GM10847 (cell line): ENCODE results near the gene PDGFB.

ENCODE experiments used
- POLR2A ChIP-seq: IDR thresholded peaks from 2 replicates; pipeline ENCODE4 v1.6.1; 2011; ENCODE audit not compliant: insufficient read length; ENCODE audit errors: extremely low read depth

Gene PDGFB

DNA sequence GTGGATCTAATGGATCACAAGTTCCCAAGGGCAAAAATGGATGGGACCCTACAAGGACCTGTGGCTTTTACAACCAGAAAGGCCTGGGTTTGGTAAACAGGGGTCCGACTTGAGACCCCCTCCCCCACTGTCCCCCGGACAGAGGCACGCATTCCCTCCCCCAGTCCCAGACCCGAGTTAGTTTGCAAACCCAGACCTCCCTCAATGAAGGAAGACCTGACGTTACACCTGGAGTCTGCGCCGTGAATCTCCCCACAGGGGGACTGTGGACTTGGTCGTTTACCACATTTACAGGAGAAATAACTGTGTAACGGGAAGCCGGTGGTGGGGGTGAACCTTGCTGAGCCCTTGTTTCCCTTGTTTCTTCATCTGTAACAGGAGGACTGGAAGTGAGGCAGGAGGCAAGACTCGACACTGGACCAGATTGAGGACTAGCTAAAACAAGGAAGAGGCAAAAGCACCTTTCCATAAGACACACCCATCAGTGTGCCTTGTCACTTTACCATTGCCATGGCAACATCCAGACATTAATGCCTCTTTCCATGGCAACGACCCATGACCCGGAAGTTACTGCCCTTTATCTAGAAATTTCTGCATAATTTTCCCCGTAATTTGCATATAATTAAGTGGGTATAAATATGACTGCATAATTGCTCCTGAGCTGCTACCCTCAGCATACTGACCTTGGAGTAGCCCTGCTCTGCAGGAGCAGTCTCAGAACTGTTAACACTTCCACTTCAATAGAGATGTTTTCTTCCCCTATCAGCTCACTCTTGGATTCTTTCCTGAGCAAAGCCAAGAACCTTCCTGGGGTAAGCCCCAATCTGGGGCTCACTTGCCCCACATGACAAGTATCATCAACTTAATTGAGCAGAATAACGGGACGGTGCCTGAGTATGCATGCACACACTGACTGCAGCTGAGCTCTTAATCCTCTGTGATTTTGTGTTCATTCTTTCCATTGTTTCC lies 25.4 kb downstream of the PDGFB start:
- no peak for TF ChIP-seq POLR2A

DNA sequence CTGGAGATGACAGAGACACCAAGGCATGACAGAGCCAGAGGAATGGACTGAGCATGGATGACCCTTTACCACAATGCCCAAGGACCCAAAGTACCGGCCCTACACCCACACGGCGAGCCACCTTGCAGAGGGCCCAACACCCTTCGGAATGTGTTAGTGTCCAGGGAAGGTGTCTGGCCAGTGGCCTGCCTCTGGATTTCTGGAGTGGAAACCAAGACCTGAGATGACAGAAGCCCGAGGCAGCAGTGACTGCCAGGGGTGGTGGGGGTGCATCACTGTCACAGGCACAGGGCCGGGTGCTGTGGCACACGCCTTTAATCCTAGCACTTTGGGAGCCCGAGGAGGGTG lies 28.7 kb downstream of the PDGFB start:
- TF ChIP-seq POLR2A, result no peak

DNA sequence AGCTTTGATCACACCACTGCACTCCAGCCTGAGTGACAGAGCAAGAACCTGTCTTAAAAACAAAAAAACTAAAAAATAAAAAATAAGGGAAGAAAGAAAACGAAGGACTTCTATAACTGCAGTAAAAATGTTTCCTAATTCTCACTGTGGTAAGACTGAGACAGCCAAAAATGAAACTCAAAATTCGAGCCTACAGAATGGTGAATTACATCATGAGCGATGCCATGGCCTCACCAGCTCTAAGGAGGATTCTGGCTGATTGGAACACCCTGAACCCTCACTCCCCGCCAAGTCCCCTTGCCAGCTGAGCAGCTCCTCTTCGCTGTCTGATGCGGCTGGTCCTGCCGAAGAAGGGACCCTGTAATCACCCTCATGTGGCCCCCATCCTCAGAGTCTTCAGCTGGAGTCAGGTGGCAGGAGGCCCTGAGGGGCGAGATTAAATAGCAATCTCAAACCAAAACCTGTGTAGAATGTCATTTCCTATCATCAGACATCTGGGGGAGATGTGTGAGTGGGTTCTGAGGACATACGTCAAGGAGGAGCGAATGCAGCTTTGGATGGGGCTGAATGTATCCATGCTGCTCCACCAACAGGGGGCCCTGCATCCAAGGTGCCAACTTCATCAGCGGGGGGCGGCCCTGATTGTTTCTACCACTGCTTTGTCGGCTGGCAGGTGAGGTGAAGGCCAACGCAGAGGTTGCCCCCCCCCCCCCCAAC lies 29.2 kb downstream of the PDGFB start:
- no peak for TF ChIP-seq POLR2A

DNA sequence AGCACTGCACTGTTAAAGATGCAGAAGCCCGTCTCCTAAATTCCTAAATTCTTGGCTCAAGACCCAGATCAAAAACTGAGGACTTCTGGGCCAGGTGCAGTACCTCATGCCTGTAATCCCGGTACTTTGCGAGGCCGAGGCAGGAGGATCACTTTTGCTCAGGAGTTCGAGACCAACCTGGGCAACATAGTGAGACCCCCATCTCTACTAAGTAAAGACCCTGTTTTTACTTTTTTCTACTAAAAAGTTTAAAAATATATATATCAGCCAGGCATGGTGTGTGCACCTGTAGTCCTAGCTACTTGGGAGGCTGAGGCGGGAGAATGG lies 29.7 kb downstream of the PDGFB start:
- TF ChIP-seq POLR2A, result no peak

DNA sequence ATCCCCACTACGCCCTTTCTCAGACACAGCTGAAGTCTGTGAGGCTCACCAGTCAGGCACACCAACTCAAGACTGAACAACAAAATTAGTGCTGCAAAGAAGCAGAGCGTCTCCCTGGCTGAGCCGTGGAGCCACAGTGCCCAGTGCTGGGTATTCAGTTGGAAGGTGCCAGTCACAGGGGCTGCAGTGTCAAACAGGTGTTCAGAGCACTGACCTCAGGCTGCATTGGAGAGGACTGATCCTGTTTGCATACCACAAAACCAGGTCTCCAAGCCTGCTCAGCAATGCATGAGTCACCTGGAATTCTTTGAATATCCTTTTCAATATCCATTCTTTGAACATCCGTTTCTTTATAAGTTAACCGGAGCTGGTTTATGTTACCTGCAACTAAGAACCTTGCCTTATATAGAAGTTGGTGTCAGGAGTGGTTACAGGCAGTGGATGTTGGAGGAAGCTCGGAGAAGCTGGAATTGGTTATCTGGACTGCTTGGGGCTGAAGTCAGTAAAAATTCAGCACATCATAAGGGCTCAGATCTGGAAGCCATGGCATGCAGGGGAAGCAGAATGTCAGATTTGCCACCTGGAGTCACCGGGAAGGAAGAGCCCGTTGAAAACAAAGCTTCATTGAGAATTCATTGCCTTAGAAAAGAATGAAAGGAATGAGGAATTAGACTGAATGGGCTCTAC lies 30.3 kb downstream of the PDGFB start:
- no peak for TF ChIP-seq POLR2A

DNA sequence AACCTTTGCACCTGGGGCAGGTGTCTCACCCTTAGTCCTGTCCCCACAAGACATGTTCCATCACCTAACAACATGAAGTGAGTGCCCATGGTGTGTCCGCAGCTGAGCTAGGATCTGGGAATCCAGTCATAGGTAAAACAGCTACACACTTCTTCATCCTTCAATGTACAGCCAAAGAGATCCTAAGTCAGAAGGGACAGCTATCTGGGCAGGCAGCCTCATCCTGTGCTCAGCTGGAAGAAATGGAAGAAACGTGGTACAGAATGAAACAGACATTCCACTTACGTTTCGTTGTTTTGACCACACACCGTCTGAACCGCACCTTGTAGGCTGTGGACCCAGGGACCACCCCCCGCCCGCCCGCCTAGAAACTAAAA lies 30.8 kb downstream of the PDGFB start:
- TF ChIP-seq POLR2A, result no peak

DNA sequence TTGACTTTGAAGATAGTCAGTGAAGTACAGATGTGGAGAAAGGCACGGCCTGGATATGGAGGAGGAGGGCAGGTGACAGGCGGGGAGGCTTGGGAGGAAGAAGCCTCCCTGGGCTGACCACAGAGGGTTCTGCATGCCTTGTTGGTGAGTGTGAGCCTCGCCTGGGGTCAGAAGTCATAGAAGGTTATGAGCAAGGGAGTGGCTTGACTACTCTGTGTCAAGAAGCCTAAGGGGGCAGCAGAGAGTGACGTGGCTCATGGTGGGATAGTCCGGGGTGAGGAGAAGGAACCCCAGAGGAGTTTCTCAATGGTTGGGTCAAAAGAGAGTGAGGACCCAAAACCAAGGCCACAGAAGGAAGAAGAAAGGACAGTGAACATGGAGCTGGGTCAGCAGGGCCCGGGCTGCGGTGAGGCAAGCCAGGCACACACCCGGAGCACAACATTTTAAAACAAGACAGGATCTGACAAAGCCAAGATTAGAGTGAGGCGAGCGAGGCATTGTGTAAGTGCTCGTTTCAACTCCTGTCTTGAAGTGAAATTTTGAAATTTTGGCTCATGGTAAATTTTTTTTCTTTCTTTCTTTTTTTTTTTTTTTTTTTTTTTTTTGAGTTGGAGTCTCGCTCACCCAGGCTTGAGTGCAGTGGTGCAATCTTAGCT lies 31.9 kb downstream of the PDGFB start:
- no peak for TF ChIP-seq POLR2A

DNA sequence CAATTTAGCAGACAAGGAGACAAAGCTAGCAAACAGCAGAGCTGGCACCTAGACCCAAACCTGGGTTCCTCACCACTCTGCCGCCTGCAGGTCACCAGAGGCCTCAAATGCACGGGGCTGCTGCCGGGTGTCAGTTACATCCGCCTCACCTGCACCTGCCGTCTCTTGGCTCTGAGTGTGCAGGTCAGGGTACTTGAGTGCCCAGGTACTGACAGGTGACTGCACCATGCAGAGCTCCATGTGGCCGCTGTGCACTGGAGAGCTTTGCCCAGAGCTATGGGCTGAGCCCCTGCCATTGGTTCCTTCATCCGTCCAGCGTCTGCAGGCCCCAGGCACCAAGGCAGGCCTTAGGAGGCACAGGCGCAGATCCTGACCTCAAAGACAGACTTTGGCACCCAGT lies 35.0 kb downstream of the PDGFB start:
- TF ChIP-seq POLR2A, result no peak

DNA sequence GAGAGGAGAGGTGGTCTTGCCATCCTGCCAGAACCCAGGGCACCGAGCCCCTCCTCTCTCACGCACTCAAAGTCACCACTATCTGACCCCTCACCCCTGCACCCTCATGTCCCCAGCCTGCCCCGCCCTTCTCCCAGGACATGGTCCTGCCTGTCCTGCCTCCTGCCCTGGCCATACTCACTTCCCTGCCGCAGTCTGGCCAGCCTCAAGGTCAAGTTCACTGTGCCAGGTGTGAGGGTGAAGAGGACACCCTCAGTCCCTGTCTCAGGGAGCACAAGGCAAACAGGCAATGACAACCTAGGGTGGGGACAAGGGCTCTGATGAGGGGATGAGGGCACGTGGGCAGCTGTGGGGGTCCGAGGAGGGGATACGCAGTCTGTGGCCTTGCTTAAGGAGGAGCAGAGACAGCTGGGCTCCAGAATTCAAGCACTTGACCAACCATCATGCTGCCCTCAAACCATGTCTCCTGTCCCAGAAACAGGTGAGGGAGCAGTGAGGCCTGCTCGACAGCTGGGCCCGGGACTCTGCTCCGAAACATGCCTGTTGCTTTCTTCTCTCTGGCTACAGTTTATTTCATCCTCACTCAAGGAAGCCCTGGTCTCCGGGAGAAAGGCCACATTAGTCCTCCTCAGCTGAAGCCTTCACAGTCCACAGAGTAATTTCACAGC lies 36.6 kb downstream of the PDGFB start:
- TF ChIP-seq POLR2A, result no peak

DNA sequence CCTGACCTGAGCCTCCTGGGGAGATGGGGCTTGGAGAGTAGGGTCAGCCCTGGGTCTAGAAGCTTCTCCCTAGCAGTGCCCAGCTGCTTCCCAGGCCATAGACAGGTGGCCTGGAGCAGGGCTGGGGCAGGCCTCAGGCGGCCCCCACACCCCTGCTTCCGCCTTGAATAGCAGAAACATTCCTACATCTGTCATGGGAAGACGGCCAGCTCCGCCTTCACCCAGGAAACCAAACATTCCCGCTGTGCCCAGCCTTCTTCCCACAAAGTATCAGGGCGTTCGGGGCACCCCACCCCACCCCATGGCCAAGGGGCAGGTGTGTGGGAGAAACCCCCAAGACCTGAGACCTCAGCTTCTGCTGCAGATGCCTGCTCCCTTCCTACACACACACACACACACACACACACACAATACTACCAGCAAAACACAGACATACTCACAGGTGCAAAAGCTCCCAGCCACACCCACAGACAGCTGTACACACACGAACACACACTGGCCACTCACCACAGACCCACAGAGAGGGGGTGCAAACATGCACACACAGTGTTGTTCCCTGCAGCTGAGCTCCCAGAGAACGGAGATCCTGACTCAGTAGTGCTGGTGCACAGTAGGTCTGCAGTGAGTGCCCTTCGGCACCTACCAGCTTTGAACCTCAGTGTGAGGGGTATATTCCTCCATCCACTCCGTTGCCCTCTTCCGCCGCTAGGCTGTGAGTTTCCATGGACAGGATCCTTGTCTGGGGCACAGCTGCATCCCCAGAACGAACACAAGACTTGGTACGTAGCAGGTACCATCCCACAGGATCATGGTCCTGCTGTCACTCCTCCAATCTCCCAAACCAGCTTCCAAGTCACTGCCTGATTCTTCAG lies 37.4 kb downstream of the PDGFB start:
- no peak for TF ChIP-seq POLR2A

DNA sequence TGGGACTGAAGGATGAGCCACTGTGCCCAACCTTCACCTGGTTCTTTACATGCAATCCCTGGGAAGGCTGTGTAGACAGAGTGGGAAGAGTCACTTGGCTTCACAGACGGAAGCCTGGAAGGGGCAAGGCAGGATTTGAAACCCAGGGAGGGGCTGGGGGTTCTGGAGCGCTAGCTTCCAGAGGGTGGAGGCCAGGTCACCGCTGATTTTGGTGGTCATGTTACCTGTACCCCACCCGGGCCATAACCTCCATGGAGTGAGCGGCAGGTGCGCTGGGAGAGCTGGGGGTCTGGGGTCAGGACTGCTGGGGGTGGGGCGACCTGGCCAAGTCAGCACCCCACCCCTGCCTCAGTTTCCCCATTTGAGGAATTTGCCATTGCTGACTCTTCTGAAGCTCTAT lies 38.3 kb downstream of the PDGFB start:
- no peak for TF ChIP-seq POLR2A

DNA sequence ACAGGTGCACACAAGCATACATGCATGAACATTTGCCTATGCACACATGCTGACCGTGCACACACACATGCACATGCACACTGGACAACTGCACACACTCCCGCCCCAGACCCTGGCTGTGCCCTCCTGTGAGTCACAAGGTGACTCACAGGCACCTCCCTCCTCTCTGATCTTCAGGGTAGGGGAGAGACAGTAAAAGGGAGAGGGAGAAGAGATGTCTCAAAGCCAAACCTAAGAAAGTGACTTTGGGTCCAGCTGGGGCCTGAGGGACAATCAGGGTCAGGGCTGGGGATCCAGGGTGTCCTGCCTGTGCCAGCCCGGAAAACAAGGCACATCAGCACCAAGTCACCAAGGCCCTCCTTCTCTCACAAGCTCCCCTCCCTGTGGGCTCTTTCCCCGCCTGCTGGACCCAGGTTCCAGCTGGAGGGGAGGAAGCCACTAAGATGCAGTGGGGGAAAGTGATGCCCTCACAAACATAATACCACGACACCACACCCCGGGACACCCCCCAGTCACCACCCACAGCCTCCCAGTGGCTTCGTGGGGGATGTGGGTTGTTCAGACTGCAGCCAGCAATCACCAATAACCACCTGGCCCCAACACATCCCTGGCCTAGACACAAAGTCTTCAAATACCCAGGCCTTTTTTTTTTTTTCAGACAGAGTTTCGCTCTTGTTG lies 39.3 kb downstream of the PDGFB start:
- TF ChIP-seq POLR2A, result no peak

DNA sequence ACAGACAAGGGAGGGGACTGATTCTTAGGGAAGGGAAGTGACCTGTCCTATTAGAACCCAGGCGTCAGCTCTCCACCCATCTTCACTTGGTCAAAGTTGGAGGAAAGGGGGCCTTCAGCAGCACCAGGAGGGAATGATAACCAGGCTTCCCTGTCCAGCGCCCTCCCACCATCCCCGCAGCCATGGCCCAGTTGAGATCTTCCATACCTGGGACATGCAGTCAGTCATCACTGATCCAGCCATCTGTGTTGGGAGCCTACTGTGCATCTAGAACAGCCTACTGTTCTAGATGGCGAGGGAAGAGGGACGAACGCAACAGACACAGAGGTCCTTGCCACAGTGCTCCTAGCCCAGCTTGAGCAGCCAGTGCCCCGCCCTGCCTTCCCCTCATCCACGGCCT lies 40.6 kb downstream of the PDGFB start:
- no peak for TF ChIP-seq POLR2A

DNA sequence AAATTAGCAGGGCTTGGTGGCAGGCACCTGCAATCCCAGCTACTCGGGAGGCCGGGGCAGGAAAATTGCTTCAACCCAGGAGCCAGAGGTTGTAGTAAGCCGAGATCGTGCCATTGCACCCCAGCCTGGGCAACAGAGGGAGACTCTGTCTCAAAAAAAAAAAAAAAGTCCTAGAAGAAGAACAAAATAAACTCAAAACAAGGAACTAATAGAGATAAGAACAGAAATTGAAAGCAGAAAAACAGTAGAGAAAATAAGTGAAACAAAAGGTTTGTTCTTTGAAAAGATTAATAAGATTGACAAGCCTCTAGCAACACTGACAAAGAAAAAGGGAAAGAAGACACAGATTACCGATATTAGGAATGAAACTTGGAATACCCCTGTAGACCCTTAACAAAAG lies 47.2 kb downstream of the PDGFB start:
- no peak for TF ChIP-seq POLR2A
